K562 (cell line): ENCODE measurements around the gene ANKDD1A. TPM values are rescaled to one million over a fixed set of nuclear protein-coding genes. Genes with fewer than 3 reads are reported as not detected.

ENCODE experiments used
- ATAC-seq: fragments of 200-7000 bp; cut with Tn5 transposase; 3 replicates; pipeline ENCODE4 v1.9.1; 2020; ENCODE audit warnings: moderate library complexity
- BruUV-seq: library from RNA; stranded (reverse); fragments of 400-500 nt; replicated peaks from 2 replicates; lab custom pipeline; 2021; lab: Mats Ljungman, UMichigan
- CTCF ChIA-PET: fragments of 300-600 bp; formaldehyde crosslinking; extraction: SDS; loops from one replicate; lab custom pipeline; 2021; ENCODE audit warnings: low intra/inter-chr PET ratio; lab: Yijun Ruan, JAX
- POLR2A ChIA-PET: fragments of 300-600, 350-650 bp; sonication (Branson Sonifier 250); formaldehyde crosslinking; extraction: SDS; loops from one replicate; lab custom pipeline; 2021; ENCODE audit warnings: antibody characterized with exemption, inconsistent platforms; lab: Yijun Ruan, JAX
- DNase-seq, 4 experiments: peaks; one replicate each; pipeline versions ENCODE4 v3.0.0 to v3.0.0-alpha.2; 2011 to 2018; ENCODE audit warnings: low spot score in 3 of 4, mixed read lengths in 3 of 4; ENCODE audit errors: extremely low read depth in 1 of 4
- FAIRE-seq: peaks from 2 replicates; lab custom pipeline; 2011; peaks lifted over from hg19 to GRCh38; lab: Jason Lieb, UNC
- H2AFZ ChIP-seq: 2 replicates; pipeline ENCODE4 v1.6.0; 2011; ENCODE audit warnings: low read depth, low read length, control low read depth, inconsistent platforms
- H3K27ac ChIP-seq: fragments of 200-600 bp; 3 replicates; pipeline ENCODE4 v1.8.0; 2011; ENCODE audit warnings: low read depth, mild to moderate bottlenecking, control low read depth, inconsistent platforms, low read length, moderate library complexity, mixed read lengths; ENCODE audit errors: extremely low read depth
- H3K27me3 ChIP-seq, 2 experiments: fragments of 300-600 bp in 1 of 2; 2 replicates in 1 of 2; 3 replicates in 1 of 2; pipeline versions ENCODE4 v1.6.0 to v1.8.0; 2011; ENCODE audit warnings: inconsistent platforms in 2 of 2, low read length in 2 of 2, mild to moderate bottlenecking in 1 of 2, mixed read lengths in 1 of 2, moderate library complexity in 1 of 2; ENCODE audit not compliant: control insufficient read depth in 2 of 2, insufficient read depth in 2 of 2
- H3K36me3 ChIP-seq: fragments of 300-600 bp; 3 replicates; pipeline ENCODE4 v1.8.0; 2011; ENCODE audit warnings: mild to moderate bottlenecking, low read length, inconsistent platforms; ENCODE audit not compliant: control insufficient read depth, insufficient read depth
- H3K4me1 ChIP-seq, 2 experiments: fragments of 200-600 bp in 1 of 2; replicated peaks in 1 of 2; 2 replicates in 1 of 2; 3 replicates in 1 of 2; pipeline versions ENCODE4 v1.5.1 to v1.8.0; 2011; ENCODE audit warnings: inconsistent platforms in 2 of 2, low read length in 2 of 2, mild to moderate bottlenecking in 1 of 2, mixed read lengths in 1 of 2, moderate library complexity in 1 of 2; ENCODE audit not compliant: control insufficient read depth in 2 of 2, insufficient read depth in 2 of 2
- H3K4me2 ChIP-seq: 2 replicates; pipeline ENCODE4 v1.6.1; 2011; ENCODE audit warnings: low read length, control low read depth, inconsistent platforms, mixed read lengths; ENCODE audit not compliant: insufficient read depth
- H3K4me3 ChIP-seq: fragments of 200-600 bp; sonication (generic), shearing (Covaris generic); 2 replicates; pipeline ENCODE4 v1.5.1; 2016; ENCODE audit warnings: control low read depth, inconsistent platforms
- H3K79me2 ChIP-seq: fragments of 200-600 bp; 3 replicates; pipeline ENCODE4 v1.8.0; 2011; ENCODE audit warnings: low read length, inconsistent platforms; ENCODE audit not compliant: control insufficient read depth, insufficient read depth
- H3K9ac ChIP-seq, 2 experiments: 2 replicates each; pipeline versions ENCODE4 v1.6.0 to v1.6.1; 2011; ENCODE audit warnings: low read depth in 2 of 2, low read length in 2 of 2, control low read depth in 1 of 2, inconsistent platforms in 1 of 2, mild to moderate bottlenecking in 1 of 2, mixed read lengths in 1 of 2; ENCODE audit not compliant: insufficient read depth in 1 of 2
- H3K9me1 ChIP-seq: one replicate; pipeline ENCODE4 v1.6.0; 2011; ENCODE audit warnings: inconsistent platforms, mild to moderate bottlenecking, low read length, moderate library complexity; ENCODE audit not compliant: control insufficient read depth, insufficient read depth
- H3K9me3 ChIP-seq: replicated peaks from 2 replicates; pipeline ENCODE4 v1.5.1; 2011; ENCODE audit warnings: low read depth, low read length, inconsistent platforms; ENCODE audit not compliant: control insufficient read depth, insufficient read depth
- H4K20me1 ChIP-seq: replicated peaks from 2 replicates; pipeline ENCODE4 v1.6.1; 2011; ENCODE audit warnings: low read length, inconsistent platforms, mixed read lengths; ENCODE audit not compliant: control insufficient read depth, insufficient read depth
- HDAC8 ChIP-seq: fragments of 450-650 bp; IDR thresholded peaks from 2 replicates; pipeline ENCODE4 v1.6.1; 2016; ENCODE audit warnings: mild to moderate bottlenecking, missing genetic modification characterization, moderate library complexity, missing compliant biosample characterization
- MAFF ChIP-seq: IDR thresholded peaks from 2 replicates; pipeline ENCODE4 v1.6.1; 2012; ENCODE audit warnings: low read length, improper control_type of control experiment
- PHF21A ChIP-seq: fragments of 450-650 bp; IDR thresholded peaks from 2 replicates; pipeline ENCODE4 v1.6.1; 2017; ENCODE audit warnings: low read depth, borderline replicate concordance
- PRPF4 ChIP-seq: fragments of 200-400 bp; formaldehyde crosslinking; IDR thresholded peaks from one replicate; pipeline ENCODE4 v1.6.1; 2017; ENCODE audit warnings: low read length, low read depth, mild to moderate bottlenecking; ENCODE audit not compliant: insufficient read depth, poor library complexity, severe bottlenecking
- SAFB ChIP-seq: fragments of 200-400 bp; formaldehyde crosslinking; IDR thresholded peaks from 2 replicates; pipeline ENCODE4 v1.6.1; 2017; ENCODE audit warnings: low read depth, low read length, borderline replicate concordance
- ZNF77 ChIP-seq: fragments of 250-450 bp; sonication (Bioruptor Pico); IDR thresholded peaks from 2 replicates; pipeline ENCODE4 v1.5.0; 2020
- WGBS: fragments of 100-300 bp; shearing (Covaris generic); methylation state at CpG from one replicate; pipeline ENCODE4 v1.1.6; 2016; ENCODE audit warnings: low coverage, mixed read lengths; ENCODE audit not compliant: insufficient coverage; ENCODE audit errors: missing lambda C conversion rate; 5-methylcytosine and 5-hydroxymethylcytosine counted together
- in situ Hi-C: fragments of 300-500 bp; cut with MboI; formaldehyde crosslinking; loops from 4 replicates; pipeline ENCODE4 v1.15.0; 2018; ENCODE audit warnings: inconsistent platforms, mixed read lengths
- intact Hi-C: fragments of 100-400 bp; cut with micrococcal nuclease; formaldehyde crosslinking; loops from 2 replicates; pipeline ENCODE4 v1.14.2; 2022
- polyA plus RNA-seq, 8 experiments: library from polyadenylated mRNA; depleted of rRNA in 4 of 8; stranded (reverse) in 5 of 8; unstranded in 3 of 8; fragments of >200 nt; fragmentation: Nextera tagmentation in 2 of 8; fragmentation: Illumina TruSeq in 1 of 8; extraction: Ambion mirVana in 2 of 8; extraction: Trizol in 1 of 8; gene quantifications; 2 replicates each; pipeline versions ENCODE4 v1.2.1 to v1.2.3, GENCODE V29; 2011 to 2014; ENCODE audit warnings: inconsistent platforms in 1 of 8, missing spikeins in 1 of 8
- total RNA-seq, 7 experiments: library from RNA; depleted of rRNA in 6 of 7; stranded (reverse); fragments of >200 nt in 6 of 7; fragmentation: Illumina TruSeq in 2 of 7; extraction: Trizol in 2 of 7; gene quantifications; 2 replicates each; pipeline versions ENCODE4 v1.2.1 to v1.2.3, GENCODE V29; 2011 to 2021; ENCODE audit warnings: low replicate concordance in 1 of 7
- TF ChIP-seq, protein P1 (sequence below): sonication (generic); formaldehyde crosslinking; IDR thresholded peaks from 2 replicates; pipeline ENCODE4 v1.8.0; 2022; ENCODE audit warnings: missing genetic modification reagents, mild to moderate bottlenecking, borderline replicate concordance
- TF ChIP-seq, protein P2 (sequence below): fragments of 450-650 bp; conservative IDR thresholded peaks from 2 replicates; pipeline ENCODE4 v1.6.1; 2016; ENCODE audit warnings: missing genetic modification characterization, low read depth, mild to moderate bottlenecking, missing compliant biosample characterization, moderate library complexity
- TF ChIP-seq, protein P3 (sequence below): fragments of 450-650 bp; IDR thresholded peaks from 2 replicates; pipeline ENCODE4 v1.6.1; 2018; ENCODE audit warnings: mild to moderate bottlenecking, low read depth; ENCODE audit not compliant: partially characterized antibody
- TF ChIP-seq, protein P4 (sequence below): fragments of 450-650 bp; IDR thresholded peaks from 2 replicates; pipeline ENCODE4 v1.6.1; 2018; ENCODE audit not compliant: partially characterized antibody
- TF ChIP-seq, protein P5 (sequence below): fragments of 250-450 bp; sonication (Bioruptor Pico); IDR thresholded peaks from 2 replicates; pipeline ENCODE4 v1.8.0; 2022; ENCODE audit warnings: inconsistent platforms
- TF ChIP-seq, protein P6 (sequence below): sonication (generic); formaldehyde crosslinking; IDR thresholded peaks from 2 replicates; pipeline ENCODE4 v1.8.0; 2022; ENCODE audit warnings: mild to moderate bottlenecking, missing genetic modification reagents

ANKDD1A gene
- total and polyA plus RNA-seq, 9 of the 15 experiments (the other 6 are each of a cell fraction or from before 2014, with no cell fraction given) = 0.08 to 0.80 (median 0.43) TPM

DNA sequence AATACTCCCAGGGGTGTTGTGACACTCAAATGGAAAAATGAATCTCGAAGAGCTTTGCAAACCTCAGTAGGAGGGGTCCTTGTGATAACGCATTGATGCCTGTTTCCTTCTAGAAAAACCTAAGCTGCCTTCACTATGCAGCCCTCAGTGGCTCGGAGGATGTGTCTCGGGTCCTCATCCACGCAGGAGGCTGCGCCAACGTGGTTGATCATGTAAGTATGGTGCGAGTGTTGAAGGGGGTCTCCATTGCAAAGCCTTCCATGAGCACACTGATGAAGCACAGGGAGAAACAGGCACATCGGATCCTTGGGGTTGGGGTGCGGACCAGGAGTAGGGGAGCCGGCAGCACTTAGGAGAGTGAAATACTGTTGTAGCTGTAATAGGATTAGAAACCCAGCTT is 22.3 kb downstream of the ANKDD1A start:
- Histone ChIP-seq H3K4me3 (no peak overlapping the region), H3K27me3 (peaks cover 14 to 27% of the 10 kb centered on the region in 2 experiments; a peak in 4 of 5 replicates), H3K9ac (no peak overlapping the region), H4K20me1 (no peaks in the 10 kb centered on the region), H3K9me1 (no peaks in the 10 kb centered on the region), H3K4me1 (peaks cover 0 to 3% of the 10 kb centered on the region in 2 experiments; a peak in 1 of 5 replicates), H3K36me3 (no peaks in the 10 kb centered on the region), H2AFZ (no peak overlapping the region), H3K79me2 (no peaks in the 10 kb centered on the region), H3K27ac (no peak overlapping the region), H3K4me2 (no peak overlapping the region), H3K9me3 (no peaks in the 10 kb centered on the region)
- FAIRE-seq (no peak), ATAC-seq (no peak), DNase-seq (no peak)
- ChIA-PET POLR2A (interaction anchor here (0.8 to 1.1 kb wide), 2 partner anchors 10 to 43 kb away, joined by 3 read pairs; no protein-coding TSS in a partner anchor), CTCF (interaction anchor here (0.6 kb wide), 1 partner anchor 28 kb away, joined by 3 read pairs; no protein-coding TSS in a partner anchor)
- no TSS peak for BruUV-seq
- intact Hi-C loops (no loop called here), in situ Hi-C loops (no loop called here)
- 16% methylated on average over 11 of the region's 11 CpGs for WGBS
- TF ChIP-seq, protein P1, sequence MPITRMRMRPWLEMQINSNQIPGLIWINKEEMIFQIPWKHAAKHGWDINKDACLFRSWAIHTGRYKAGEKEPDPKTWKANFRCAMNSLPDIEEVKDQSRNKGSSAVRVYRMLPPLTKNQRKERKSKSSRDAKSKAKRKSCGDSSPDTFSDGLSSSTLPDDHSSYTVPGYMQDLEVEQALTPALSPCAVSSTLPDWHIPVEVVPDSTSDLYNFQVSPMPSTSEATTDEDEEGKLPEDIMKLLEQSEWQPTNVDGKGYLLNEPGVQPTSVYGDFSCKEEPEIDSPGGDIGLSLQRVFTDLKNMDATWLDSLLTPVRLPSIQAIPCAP (CRISPR knock-in tag) = no peak
- TF ChIP-seq MAFF (no peak), SAFB (no peak), HDAC8 (tag) (no peak), PHF21A (no peak), ZNF77 (no peak), PRPF4 (no peak)
- TF ChIP-seq, protein P2, sequence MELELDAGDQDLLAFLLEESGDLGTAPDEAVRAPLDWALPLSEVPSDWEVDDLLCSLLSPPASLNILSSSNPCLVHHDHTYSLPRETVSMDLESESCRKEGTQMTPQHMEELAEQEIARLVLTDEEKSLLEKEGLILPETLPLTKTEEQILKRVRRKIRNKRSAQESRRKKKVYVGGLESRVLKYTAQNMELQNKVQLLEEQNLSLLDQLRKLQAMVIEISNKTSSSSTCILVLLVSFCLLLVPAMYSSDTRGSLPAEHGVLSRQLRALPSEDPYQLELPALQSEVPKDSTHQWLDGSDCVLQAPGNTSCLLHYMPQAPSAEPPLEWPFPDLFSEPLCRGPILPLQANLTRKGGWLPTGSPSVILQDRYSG = no peak
- TF ChIP-seq, protein P3, sequence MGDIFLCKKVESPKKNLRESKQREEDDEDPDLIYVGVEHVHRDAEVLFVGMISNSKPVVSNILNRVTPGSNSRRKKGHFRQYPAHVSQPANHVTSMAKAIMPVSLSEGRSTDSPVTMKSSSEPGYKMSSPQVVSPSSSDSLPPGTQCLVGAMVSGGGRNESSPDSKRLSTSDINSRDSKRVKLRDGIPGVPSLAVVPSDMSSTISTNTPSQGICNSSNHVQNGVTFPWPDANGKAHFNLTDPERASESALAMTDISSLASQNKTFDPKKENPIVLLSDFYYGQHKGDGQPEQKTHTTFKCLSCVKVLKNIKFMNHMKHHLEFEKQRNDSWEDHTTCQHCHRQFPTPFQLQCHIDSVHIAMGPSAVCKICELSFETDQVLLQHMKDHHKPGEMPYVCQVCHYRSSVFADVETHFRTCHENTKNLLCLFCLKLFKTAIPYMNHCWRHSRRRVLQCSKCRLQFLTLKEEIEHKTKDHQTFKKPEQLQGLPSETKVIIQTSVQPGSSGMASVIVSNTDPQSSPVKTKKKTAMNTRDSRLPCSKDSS = no peak
- TF ChIP-seq, protein P4, sequence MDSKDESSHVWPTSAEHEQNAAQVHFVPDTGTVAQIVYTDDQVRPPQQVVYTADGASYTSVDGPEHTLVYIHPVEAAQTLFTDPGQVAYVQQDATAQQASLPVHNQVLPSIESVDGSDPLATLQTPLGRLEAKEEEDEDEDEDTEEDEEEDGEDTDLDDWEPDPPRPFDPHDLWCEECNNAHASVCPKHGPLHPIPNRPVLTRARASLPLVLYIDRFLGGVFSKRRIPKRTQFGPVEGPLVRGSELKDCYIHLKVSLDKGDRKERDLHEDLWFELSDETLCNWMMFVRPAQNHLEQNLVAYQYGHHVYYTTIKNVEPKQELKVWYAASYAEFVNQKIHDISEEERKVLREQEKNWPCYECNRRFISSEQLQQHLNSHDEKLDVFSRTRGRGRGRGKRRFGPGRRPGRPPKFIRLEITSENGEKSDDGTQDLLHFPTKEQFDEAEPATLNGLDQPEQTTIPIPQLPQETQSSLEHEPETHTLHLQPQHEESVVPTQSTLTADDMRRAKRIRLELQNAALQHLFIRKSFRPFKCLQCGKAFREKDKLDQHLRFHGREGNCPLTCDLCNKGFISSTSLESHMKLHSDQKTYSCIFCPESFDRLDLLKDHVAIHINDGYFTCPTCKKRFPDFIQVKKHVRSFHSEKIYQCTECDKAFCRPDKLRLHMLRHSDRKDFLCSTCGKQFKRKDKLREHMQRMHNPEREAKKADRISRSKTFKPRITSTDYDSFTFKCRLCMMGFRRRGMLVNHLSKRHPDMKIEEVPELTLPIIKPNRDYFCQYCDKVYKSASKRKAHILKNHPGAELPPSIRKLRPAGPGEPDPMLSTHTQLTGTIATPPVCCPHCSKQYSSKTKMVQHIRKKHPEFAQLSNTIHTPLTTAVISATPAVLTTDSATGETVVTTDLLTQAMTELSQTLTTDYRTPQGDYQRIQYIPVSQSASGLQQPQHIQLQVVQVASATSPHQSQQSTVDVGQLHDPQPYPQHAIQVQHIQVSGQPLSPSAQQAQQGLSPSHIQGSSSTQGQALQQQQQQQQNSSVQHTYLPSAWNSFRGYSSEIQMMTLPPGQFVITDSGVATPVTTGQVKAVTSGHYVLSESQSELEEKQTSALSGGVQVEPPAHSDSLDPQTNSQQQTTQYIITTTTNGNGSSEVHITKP = no peak
- TF ChIP-seq, protein P5, sequence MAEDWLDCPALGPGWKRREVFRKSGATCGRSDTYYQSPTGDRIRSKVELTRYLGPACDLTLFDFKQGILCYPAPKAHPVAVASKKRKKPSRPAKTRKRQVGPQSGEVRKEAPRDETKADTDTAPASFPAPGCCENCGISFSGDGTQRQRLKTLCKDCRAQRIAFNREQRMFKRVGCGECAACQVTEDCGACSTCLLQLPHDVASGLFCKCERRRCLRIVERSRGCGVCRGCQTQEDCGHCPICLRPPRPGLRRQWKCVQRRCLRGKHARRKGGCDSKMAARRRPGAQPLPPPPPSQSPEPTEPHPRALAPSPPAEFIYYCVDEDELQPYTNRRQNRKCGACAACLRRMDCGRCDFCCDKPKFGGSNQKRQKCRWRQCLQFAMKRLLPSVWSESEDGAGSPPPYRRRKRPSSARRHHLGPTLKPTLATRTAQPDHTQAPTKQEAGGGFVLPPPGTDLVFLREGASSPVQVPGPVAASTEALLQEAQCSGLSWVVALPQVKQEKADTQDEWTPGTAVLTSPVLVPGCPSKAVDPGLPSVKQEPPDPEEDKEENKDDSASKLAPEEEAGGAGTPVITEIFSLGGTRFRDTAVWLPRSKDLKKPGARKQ (CRISPR knock-in tag) = no peak
- TF ChIP-seq, protein P6, sequence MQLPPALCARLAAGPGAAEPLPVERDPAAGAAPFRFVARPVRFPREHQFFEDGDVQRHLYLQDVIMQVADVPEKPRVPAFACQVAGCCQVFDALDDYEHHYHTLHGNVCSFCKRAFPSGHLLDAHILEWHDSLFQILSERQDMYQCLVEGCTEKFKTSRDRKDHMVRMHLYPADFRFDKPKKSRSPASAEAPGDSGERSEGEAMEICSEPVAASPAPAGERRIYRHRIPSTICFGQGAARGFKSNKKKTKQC = no peak
